H1 (cell line): ENCODE results near the gene HOMER2. TPM values are rescaled to one million over a fixed set of nuclear protein-coding genes. Genes with fewer than 3 reads are reported as not detected.

ENCODE experiments used
- BACH1 ChIP-seq: IDR thresholded peaks from 2 replicates; pipeline ENCODE4 v1.6.1; 2012; ENCODE audit warnings: low read length, improper control_type of control experiment
- CHD7 ChIP-seq: fragments of 300-600 bp; sonication (generic); IDR thresholded peaks from 2 replicates; pipeline ENCODE4 v1.7.1; 2012; ENCODE audit warnings: low read length, moderate library complexity, mild to moderate bottlenecking, inconsistent platforms; ENCODE audit not compliant: insufficient replicate concordance
- polyA plus RNA-seq, 7 experiments: library from polyadenylated mRNA; depleted of rRNA in 3 of 7; stranded (reverse) in 5 of 7; unstranded in 2 of 7; fragments of >200 nt in 5 of 7; fragments of 200-250 nt in 2 of 7; gene quantifications; 1 replicate in 5 of 7; 2 replicates in 1 of 7; 4 replicates in 1 of 7; pipeline versions ENCODE4 v1.2.1 to v1.2.3, GENCODE V29; 2011 to 2013; ENCODE audit warnings: missing spikeins in 2 of 7, mixed read lengths in 2 of 7
- total RNA-seq: library from RNA; stranded (reverse); fragmentation: NEBNext Ultra II Directional; extraction: Animal tissue kit (Norgen Biotek cat#: 25700); gene quantifications from 2 replicates; pipeline ENCODE4 v1.2.1, GENCODE V29; 2021

Gene HOMER2
- total and polyA plus RNA-seq, 2 of the 8 experiments (the other 6 are each of a cell fraction or from before 2014, with no cell fraction given): 12.5 to 27.6 TPM

- TF ChIP-seq CHD7 (no peak), BACH1 (no peak)
Observed at GRCh38 chr15:82832601-82833361, 119.7 kb downstream of the HOMER2 start (continued).
